Measurements from ENCODE around the gene PHOX2B. TPM values are rescaled to one million over a fixed set of nuclear protein-coding genes. Genes with fewer than 3 reads are reported as not detected.
"Not testable (repeated sequence)": the region's sequence is repeated elsewhere in the genome, so short reads cannot be mapped to it uniquely, and the experiment has no call there.

PHOX2B gene
- total RNA-seq, 1 donor from 2014 or later, result not detected

DNA sequence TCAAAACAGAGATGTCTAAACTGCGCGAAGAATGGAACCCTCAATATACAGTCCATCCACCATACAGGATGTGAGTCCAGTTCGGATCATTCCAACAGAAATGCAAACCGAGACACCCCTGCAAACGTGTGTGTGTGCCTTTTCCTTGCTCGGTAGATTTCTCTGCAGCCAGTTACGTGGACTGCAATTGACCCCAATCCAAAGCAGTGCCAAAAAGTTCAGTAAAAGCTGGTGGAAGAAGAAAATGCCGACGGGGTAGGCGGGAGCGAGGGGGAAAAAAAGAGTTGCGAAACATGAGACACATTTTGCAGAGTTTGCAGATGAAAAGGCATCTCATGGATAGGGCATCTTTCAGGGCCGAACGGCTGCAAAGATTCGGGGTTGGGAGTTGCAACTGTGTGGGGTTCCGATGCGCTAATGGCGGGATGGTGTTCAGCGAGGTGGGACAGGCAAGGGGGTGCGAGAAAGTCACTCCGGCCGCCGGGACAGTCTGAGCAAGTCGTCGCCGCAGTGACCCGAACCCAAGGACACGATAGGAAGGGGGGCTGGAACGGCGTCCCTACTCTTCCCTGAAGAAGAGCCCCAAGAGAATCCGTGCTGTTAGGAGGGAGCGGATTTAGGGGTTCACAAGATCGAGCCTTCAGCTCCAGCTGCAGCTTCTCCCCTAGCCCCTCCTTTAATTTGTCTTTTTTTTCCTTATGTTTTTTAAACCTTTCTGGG, 3.8 kb downstream of the PHOX2B start:
- Mint-ChIP-seq H3K27me3 (ENCODE audit: unreplicated experiment) (peaks cover 87% of the 10 kb centered on the region), H3K4me1 (ENCODE audit: unreplicated experiment) (peaks cover 4% of the 10 kb centered on the region), H3K9me3 (ENCODE audit: unreplicated experiment) (no peaks in the 10 kb centered on the region), H3K4me3 (ENCODE audit: unreplicated experiment) (no peak overlapping the region), H3K36me3 (ENCODE audit: unreplicated experiment) (peaks cover 1% of the 10 kb centered on the region), H3K27ac (ENCODE audit: unreplicated experiment) (no peak overlapping the region)
- TF ChIP-seq, protein P1, sequence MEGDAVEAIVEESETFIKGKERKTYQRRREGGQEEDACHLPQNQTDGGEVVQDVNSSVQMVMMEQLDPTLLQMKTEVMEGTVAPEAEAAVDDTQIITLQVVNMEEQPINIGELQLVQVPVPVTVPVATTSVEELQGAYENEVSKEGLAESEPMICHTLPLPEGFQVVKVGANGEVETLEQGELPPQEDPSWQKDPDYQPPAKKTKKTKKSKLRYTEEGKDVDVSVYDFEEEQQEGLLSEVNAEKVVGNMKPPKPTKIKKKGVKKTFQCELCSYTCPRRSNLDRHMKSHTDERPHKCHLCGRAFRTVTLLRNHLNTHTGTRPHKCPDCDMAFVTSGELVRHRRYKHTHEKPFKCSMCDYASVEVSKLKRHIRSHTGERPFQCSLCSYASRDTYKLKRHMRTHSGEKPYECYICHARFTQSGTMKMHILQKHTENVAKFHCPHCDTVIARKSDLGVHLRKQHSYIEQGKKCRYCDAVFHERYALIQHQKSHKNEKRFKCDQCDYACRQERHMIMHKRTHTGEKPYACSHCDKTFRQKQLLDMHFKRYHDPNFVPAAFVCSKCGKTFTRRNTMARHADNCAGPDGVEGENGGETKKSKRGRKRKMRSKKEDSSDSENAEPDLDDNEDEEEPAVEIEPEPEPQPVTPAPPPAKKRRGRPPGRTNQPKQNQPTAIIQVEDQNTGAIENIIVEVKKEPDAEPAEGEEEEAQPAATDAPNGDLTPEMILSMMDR (IDR thresholded peaks at IDR 0.05), result no peak
- DNase-seq (ENCODE audit: extremely low spot score, unreplicated experiment), result no peak

DNA sequence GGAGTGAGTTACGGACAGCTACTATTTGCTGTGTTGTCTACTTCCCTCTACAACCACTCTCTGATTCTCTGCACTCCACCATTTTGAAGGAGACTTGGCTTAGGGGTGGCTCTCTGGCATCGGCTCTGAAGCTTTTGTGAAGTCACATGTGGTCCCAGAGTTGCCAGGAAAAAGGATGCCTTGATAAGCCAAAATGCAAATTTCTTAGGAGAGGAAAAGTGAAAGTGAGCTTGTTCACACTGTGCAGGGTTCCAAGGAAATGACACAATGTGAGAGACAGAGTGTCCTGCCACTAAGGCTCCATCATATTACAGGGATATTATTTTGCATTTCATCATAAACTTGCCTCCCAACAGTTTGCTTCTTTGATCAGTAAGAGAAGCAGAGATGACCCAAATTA, 7.2 kb downstream of the PHOX2B start:
- no peaks in the 10 kb centered on the region for H3K9me3 Mint-ChIP-seq (ENCODE audit: unreplicated experiment)
- TF ChIP-seq, protein P1 (IDR thresholded peaks at IDR 0.05), result no peak
- H3K27me3 Mint-ChIP-seq (ENCODE audit: unreplicated experiment), result peaks cover 63% of the 10 kb centered on the region
- no peak for DNase-seq (ENCODE audit: extremely low spot score, unreplicated experiment)
- peaks cover 1% of the 10 kb centered on the region for H3K36me3 Mint-ChIP-seq (ENCODE audit: unreplicated experiment)
- peaks cover 4% of the 10 kb centered on the region for H3K4me1 Mint-ChIP-seq (ENCODE audit: unreplicated experiment)
- no peak overlapping the region for H3K4me3 Mint-ChIP-seq (ENCODE audit: unreplicated experiment)
- H3K27ac Mint-ChIP-seq (ENCODE audit: unreplicated experiment), result no peak overlapping the region

DNA sequence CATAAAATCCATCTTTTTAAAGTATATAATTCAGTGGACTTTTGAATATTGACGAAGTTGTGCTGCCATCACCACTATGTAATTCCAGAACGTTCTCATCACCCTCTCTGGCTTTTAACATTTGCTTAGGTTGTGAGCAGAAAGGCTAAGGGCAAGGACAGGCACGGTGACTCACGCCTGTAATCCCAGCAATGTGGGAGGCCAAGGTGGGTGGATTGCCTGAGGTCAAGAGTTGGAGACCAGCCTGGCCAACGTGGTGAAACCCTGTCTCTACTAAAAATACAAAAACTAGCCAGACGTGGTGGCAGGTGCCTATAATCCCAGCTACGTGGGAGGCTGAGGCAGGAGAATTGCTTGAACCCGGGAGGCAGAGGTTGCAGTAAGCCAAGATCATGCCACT, 11.0 kb downstream of the PHOX2B start:
- H3K4me1 Mint-ChIP-seq (ENCODE audit: unreplicated experiment); H3K27ac Mint-ChIP-seq (ENCODE audit: unreplicated experiment); DNase-seq (ENCODE audit: extremely low spot score, unreplicated experiment); H3K36me3 Mint-ChIP-seq (ENCODE audit: unreplicated experiment); H3K4me3 Mint-ChIP-seq (ENCODE audit: unreplicated experiment); H3K9me3 Mint-ChIP-seq (ENCODE audit: unreplicated experiment): not testable (repeated sequence)
- peaks cover 43% of the 10 kb centered on the region for H3K27me3 Mint-ChIP-seq (ENCODE audit: unreplicated experiment)

DNA sequence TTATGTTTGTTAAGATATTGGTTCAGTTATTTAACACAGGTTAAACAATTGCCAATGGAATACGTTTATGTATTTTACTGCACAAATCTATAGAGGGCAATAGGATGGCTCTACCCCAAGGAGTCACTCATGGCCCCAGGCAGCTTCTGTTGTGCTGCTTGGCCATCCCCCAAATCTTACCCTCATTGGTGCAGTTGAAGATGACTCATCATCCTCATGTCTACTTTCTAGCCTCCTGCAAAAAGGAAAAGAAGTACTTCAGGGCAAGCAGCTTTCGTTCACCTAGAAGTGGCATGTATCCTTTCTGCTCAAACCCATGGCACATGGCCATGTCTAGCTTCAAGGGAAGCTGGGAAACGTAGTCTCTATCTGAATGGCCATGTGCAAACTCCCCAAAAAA, 14.2 kb downstream of the PHOX2B start:
- Mint-ChIP-seq H3K27ac (ENCODE audit: unreplicated experiment) (no peak overlapping the region), H3K4me3 (ENCODE audit: unreplicated experiment) (no peak overlapping the region), H3K4me1 (ENCODE audit: unreplicated experiment) (no peaks in the 10 kb centered on the region), H3K36me3 (ENCODE audit: unreplicated experiment) (no peaks in the 10 kb centered on the region), H3K9me3 (ENCODE audit: unreplicated experiment) (no peaks in the 10 kb centered on the region), H3K27me3 (ENCODE audit: unreplicated experiment) (peaks cover 37% of the 10 kb centered on the region)
- DNase-seq (ENCODE audit: extremely low spot score, unreplicated experiment), result no peak
- TF ChIP-seq, protein P1 (IDR thresholded peaks at IDR 0.05), result no peak

DNA sequence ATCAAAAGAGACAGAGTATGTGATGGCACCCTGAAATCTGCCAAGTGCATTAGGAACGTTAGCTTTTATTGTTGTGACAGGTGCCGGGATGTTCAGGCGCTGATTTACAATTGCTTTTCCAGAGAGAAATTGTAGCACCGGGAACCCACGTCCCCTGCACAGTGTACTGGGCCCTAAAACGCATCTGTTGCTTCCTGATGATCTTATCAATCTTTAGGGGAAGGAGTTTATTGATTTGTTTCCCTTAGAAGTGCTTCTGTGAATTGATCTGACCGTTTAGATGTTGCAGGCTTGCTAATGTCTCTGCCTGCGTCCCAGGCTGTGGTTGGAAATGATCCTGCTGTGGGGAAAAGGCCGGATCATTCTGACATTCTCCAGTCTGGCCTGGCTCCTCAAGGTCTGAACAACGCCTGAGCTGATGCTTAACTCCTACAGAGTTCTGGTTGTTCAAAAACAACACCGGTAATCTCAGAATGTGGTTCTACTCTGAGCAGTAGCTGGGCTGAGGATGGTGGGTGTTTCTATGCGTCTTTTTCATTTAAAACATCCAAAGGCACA, 16.9 kb downstream of the PHOX2B start:
- Mint-ChIP-seq H3K27ac (ENCODE audit: unreplicated experiment) (no peak overlapping the region), H3K4me1 (ENCODE audit: unreplicated experiment) (no peaks in the 10 kb centered on the region), H3K27me3 (ENCODE audit: unreplicated experiment) (peaks cover 48% of the 10 kb centered on the region), H3K36me3 (ENCODE audit: unreplicated experiment) (no peaks in the 10 kb centered on the region), H3K9me3 (ENCODE audit: unreplicated experiment) (no peaks in the 10 kb centered on the region), H3K4me3 (ENCODE audit: unreplicated experiment) (no peak overlapping the region)
- TF ChIP-seq, protein P1 (IDR thresholded peaks at IDR 0.05), result no peak
- no peak for DNase-seq (ENCODE audit: extremely low spot score, unreplicated experiment)
